ENCODE measurements around the gene PRKCSH.

Gene PRKCSH

GRCh38 chr19:11475861-11476260 is 40.4 kb downstream of the PRKCSH start:
- Histone ChIP-seq H3K14ac (ENCODE audit: low read length) (no peak overlapping the region), H3K9ac (ENCODE audit: low read length) (no peak overlapping the region), H3K18ac (ENCODE audit: low read length) (no peak overlapping the region), H4K91ac (ENCODE audit: low read depth, low read length) (no peak overlapping the region), H4K12ac (ENCODE audit: low read depth, low read length) (no peak overlapping the region), H3K79me1 (ENCODE audit: low read length) (no peaks in the 10 kb centered on the region), H3K9me3 (ENCODE audit: insufficient read depth, low read depth, low read length) (peaks cover 4% of the 10 kb centered on the region), H3K27ac (ENCODE audit: low read depth, low read length) (no peak overlapping the region), H2AFZ (ENCODE audit: insufficient read depth, low read length, poor library complexity) (no peak overlapping the region), H2BK5ac (ENCODE audit: low read depth, low read length, poor library complexity) (no peak overlapping the region), H3K27me3 (ENCODE audit: insufficient read depth, low read length) (peaks cover 25% of the 10 kb centered on the region), H3K4me3 (ENCODE audit: low read depth, low read length) (no peak overlapping the region), H3K23ac (ENCODE audit: low read length) (no peak overlapping the region), H3K4me2 (ENCODE audit: low read length) (no peak overlapping the region), H3K36me3 (ENCODE audit: control insufficient read depth in 1 of 2, insufficient read depth in 2 of 2, low read length in 2 of 2) (no peaks in the 10 kb centered on the region), H2AK5ac (ENCODE audit: low read length) (no peak overlapping the region), H2BK120ac (ENCODE audit: insufficient read depth, low read length, poor library complexity) (no peak overlapping the region), H4K8ac (ENCODE audit: low read depth, low read length) (no peak overlapping the region), H3K4ac (ENCODE audit: low read depth, low read length) (no peak overlapping the region), H3K79me2 (ENCODE audit: control insufficient read depth, insufficient read depth, low read length, poor library complexity) (no peaks in the 10 kb centered on the region), H2BK12ac (ENCODE audit: low read length) (no peak overlapping the region), H3K4me1 (ENCODE audit: control insufficient read depth in 1 of 2, insufficient read depth in 2 of 2, low read length in 2 of 2) (no peaks in the 10 kb centered on the region)
- WGBS (ENCODE audit: extremely low coverage, insufficient coverage, insufficient read length), result no CpG with 5 or more reads among the region's 8 CpGs
- DNase-seq, result no peak

GRCh38 chr19:11478167-11479089 is 43.0 kb downstream of the PRKCSH start:
- Histone ChIP-seq H3K14ac (ENCODE audit: low read length) (no peak overlapping the region), H4K8ac (ENCODE audit: low read depth, low read length) (no peak overlapping the region), H3K4me3 (ENCODE audit: low read depth, low read length) (no peak overlapping the region), H2AK5ac (ENCODE audit: low read length) (no peak overlapping the region), H2AFZ (ENCODE audit: insufficient read depth, low read length, poor library complexity) (no peak overlapping the region), H3K27me3 (ENCODE audit: insufficient read depth, low read length) (peaks cover 42% of the 10 kb centered on the region), H3K79me1 (ENCODE audit: low read length) (no peaks in the 10 kb centered on the region), H3K27ac (ENCODE audit: low read depth, low read length) (no peak overlapping the region), H2BK12ac (ENCODE audit: low read length) (no peak overlapping the region), H3K23ac (ENCODE audit: low read length) (no peak overlapping the region), H3K36me3 (ENCODE audit: control insufficient read depth in 1 of 2, insufficient read depth in 2 of 2, low read length in 2 of 2) (no peaks in the 10 kb centered on the region), H3K4me2 (ENCODE audit: low read length) (no peak overlapping the region), H3K79me2 (ENCODE audit: control insufficient read depth, insufficient read depth, low read length, poor library complexity) (no peaks in the 10 kb centered on the region), H3K4ac (ENCODE audit: low read depth, low read length) (no peak overlapping the region), H4K12ac (ENCODE audit: low read depth, low read length) (no peak overlapping the region), H3K4me1 (ENCODE audit: control insufficient read depth in 1 of 2, insufficient read depth in 2 of 2, low read length in 2 of 2) (peaks cover 8 to 10% of the 10 kb centered on the region in 2 experiments), H2BK120ac (ENCODE audit: insufficient read depth, low read length, poor library complexity) (no peak overlapping the region), H4K91ac (ENCODE audit: low read depth, low read length) (no peak overlapping the region), H3K9me3 (ENCODE audit: insufficient read depth, low read depth, low read length) (peaks cover 11% of the 10 kb centered on the region), H3K9ac (ENCODE audit: low read length) (no peak overlapping the region), H2BK5ac (ENCODE audit: low read depth, low read length, poor library complexity) (no peak overlapping the region), H3K18ac (ENCODE audit: low read length) (no peak overlapping the region)
- no CpG with 5 or more reads among the region's 19 CpGs for WGBS (ENCODE audit: extremely low coverage, insufficient coverage, insufficient read length)
- no peak for DNase-seq

GRCh38 chr19:11479090-11479897 is 43.9 kb downstream of the PRKCSH start:
- Histone ChIP-seq H4K12ac (ENCODE audit: low read depth, low read length) (no peak overlapping the region), H3K79me1 (ENCODE audit: low read length) (no peaks in the 10 kb centered on the region), H3K23ac (ENCODE audit: low read length) (no peak overlapping the region), H3K4ac (ENCODE audit: low read depth, low read length) (no peak overlapping the region), H3K9ac (ENCODE audit: low read length) (no peak overlapping the region), H2BK120ac (ENCODE audit: insufficient read depth, low read length, poor library complexity) (no peak overlapping the region), H3K18ac (ENCODE audit: low read length) (no peak overlapping the region), H4K8ac (ENCODE audit: low read depth, low read length) (no peak overlapping the region), H3K27me3 (ENCODE audit: insufficient read depth, low read length) (peaks cover 42% of the 10 kb centered on the region), H2BK12ac (ENCODE audit: low read length) (no peak overlapping the region), H3K4me3 (ENCODE audit: low read depth, low read length) (no peak overlapping the region), H3K4me2 (ENCODE audit: low read length) (no peak overlapping the region), H3K79me2 (ENCODE audit: control insufficient read depth, insufficient read depth, low read length, poor library complexity) (no peaks in the 10 kb centered on the region), H3K4me1 (ENCODE audit: control insufficient read depth in 1 of 2, insufficient read depth in 2 of 2, low read length in 2 of 2) (peaks cover 8 to 10% of the 10 kb centered on the region in 2 experiments), H3K14ac (ENCODE audit: low read length) (no peak overlapping the region), H3K27ac (ENCODE audit: low read depth, low read length) (no peak overlapping the region), H3K36me3 (ENCODE audit: control insufficient read depth in 1 of 2, insufficient read depth in 2 of 2, low read length in 2 of 2) (peaks cover 2 to 3% of the 10 kb centered on the region in 2 experiments), H3K9me3 (ENCODE audit: insufficient read depth, low read depth, low read length) (peaks cover 11% of the 10 kb centered on the region), H2AFZ (ENCODE audit: insufficient read depth, low read length, poor library complexity) (no peak overlapping the region), H4K91ac (ENCODE audit: low read depth, low read length) (no peak overlapping the region), H2BK5ac (ENCODE audit: low read depth, low read length, poor library complexity) (no peak overlapping the region), H2AK5ac (ENCODE audit: low read length) (no peak overlapping the region)
- peak in 1 of 2 donors; percentile 49 for DNase-seq
- WGBS (ENCODE audit: extremely low coverage, insufficient coverage, insufficient read length), result no CpG with 5 or more reads among the region's 62 CpGs

- H3K36me3 ChIP-seq (ENCODE audit: control insufficient read depth in 1 of 2, insufficient read depth in 2 of 2, low read length in 2 of 2), result peaks cover 2 to 3% of the 10 kb centered on the region in 2 experiments
- H2BK120ac ChIP-seq (ENCODE audit: insufficient read depth, low read length, poor library complexity), result no peak overlapping the region
- no peak overlapping the region for H2BK5ac ChIP-seq (ENCODE audit: low read depth, low read length, poor library complexity)
- no peak overlapping the region for H3K9ac ChIP-seq (ENCODE audit: low read length)
- H3K18ac ChIP-seq (ENCODE audit: low read length), result no peak overlapping the region
- H3K4ac ChIP-seq (ENCODE audit: low read depth, low read length), result no peak overlapping the region
- no peak overlapping the region for H3K27ac ChIP-seq (ENCODE audit: low read depth, low read length)
- H2BK12ac ChIP-seq (ENCODE audit: low read length), result no peak overlapping the region
- no peak overlapping the region for H4K91ac ChIP-seq (ENCODE audit: low read depth, low read length)
- H4K8ac ChIP-seq (ENCODE audit: low read depth, low read length), result no peak overlapping the region
- no peak overlapping the region for H3K14ac ChIP-seq (ENCODE audit: low read length)
- peaks cover 42% of the 10 kb centered on the region for H3K27me3 ChIP-seq (ENCODE audit: insufficient read depth, low read length)
- H3K79me2 ChIP-seq (ENCODE audit: control insufficient read depth, insufficient read depth, low read length, poor library complexity), result no peaks in the 10 kb centered on the region
- peaks cover 11% of the 10 kb centered on the region for H3K9me3 ChIP-seq (ENCODE audit: insufficient read depth, low read depth, low read length)
- no peak overlapping the region for H2AFZ ChIP-seq (ENCODE audit: insufficient read depth, low read length, poor library complexity)
- no peak overlapping the region for H4K12ac ChIP-seq (ENCODE audit: low read depth, low read length)
- no peak overlapping the region for H3K4me3 ChIP-seq (ENCODE audit: low read depth, low read length)
- no peak overlapping the region for H3K4me2 ChIP-seq (ENCODE audit: low read length)
- no CpG with 5 or more reads among the region's 86 CpGs for WGBS (ENCODE audit: extremely low coverage, insufficient coverage, insufficient read length)
- DNase-seq, result no peak
- H2AK5ac ChIP-seq (ENCODE audit: low read length), result no peak overlapping the region
- H3K79me1 ChIP-seq (ENCODE audit: low read length), result no peaks in the 10 kb centered on the region
- peaks cover 8 to 10% of the 10 kb centered on the region in 2 experiments for H3K4me1 ChIP-seq (ENCODE audit: control insufficient read depth in 1 of 2, insufficient read depth in 2 of 2, low read length in 2 of 2)
- H3K23ac ChIP-seq (ENCODE audit: low read length), result no peak overlapping the region
Measured at GRCh38 chr19:11479898-11480714, 44.7 kb downstream of the PRKCSH start.

All from trophoblast cell (in vitro differentiated cells and primary cell).